ENCODE data around the gene BRAT1.
"Not testable (repeated sequence)": the region's sequence is repeated elsewhere in the genome, so short reads cannot be mapped to it uniquely, and the experiment has no call there.

Gene BRAT1

DNA sequence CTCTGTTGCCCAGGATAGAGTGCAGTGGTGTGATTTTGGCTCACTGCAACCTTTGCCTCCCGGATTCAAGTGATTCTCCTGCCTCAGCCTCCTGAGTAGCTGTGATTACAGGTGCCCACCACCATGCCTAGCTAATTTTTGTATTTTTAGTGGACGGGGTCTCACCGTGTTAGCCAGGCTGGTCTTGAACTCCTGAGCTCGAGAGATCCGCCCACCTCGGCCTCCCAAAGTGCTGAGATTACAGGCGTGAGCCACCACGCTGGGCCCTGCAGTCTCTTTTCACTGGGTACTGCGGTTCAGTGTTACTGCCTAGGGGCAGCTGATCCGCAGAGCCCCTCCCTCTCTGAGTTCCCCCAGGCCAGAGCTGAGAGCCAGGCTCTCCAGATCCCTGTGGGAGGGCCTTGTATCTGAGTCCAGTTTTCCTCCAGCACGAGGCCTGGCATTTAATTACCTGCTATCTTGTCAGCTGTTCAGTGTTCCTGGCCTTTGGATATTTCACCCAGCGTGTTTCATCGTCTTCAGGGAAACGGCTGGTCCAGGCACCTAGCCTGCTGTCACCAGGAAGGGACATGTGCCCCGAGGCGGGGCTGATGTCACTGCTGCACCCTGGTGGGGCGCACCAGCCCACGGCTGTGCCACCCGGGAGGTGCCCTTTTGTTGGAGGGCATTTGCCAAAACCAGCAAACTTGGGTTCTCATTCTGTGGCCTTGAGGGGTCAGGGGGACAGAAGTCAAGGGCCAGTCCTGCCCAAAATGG lies 19.3 kb downstream of the BRAT1 start:
- not testable (repeated sequence) for DNase-seq

DNA sequence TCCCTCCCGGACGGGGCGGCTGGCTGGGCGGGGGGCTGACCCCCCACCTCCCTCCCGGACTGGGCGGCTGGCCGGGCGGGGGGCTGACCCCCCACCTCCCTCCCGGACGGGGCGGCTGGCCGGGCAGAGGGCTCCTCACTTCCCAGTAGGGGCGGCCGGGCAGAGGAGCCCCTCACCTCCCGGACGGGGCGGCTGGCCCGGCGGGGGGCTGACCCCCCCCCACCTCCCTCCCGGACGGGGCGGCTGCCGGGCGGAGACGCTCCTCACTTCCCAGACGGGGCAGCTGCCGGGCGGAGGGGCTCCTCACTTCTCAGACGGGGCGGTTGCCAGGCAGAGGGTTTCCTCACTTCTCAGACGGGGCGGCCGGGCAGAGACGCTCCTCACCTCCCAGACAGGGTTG lies 21.1 kb downstream of the BRAT1 start:
- DNase-seq, result not testable (repeated sequence)

DNA sequence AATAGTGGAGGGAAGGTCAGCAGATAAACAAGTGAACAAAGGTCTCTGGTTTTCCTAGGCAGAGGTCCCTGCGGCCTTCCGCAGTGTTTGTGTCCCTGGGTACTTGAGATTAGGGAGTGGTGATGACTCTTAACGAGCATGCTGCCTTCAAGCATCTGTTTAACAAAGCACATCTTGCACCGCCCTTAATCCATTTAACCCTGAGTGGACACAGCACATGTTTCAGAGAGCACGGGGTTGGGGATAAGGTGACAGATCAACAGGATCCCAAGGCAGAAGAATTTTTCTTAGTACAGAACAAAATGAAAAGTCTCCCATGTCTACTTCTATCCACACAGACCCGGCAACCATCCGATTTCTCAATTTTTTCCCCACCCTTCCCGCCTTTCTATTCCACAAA lies 21.8 kb downstream of the BRAT1 start:
- not testable (repeated sequence) for DNase-seq

DNA sequence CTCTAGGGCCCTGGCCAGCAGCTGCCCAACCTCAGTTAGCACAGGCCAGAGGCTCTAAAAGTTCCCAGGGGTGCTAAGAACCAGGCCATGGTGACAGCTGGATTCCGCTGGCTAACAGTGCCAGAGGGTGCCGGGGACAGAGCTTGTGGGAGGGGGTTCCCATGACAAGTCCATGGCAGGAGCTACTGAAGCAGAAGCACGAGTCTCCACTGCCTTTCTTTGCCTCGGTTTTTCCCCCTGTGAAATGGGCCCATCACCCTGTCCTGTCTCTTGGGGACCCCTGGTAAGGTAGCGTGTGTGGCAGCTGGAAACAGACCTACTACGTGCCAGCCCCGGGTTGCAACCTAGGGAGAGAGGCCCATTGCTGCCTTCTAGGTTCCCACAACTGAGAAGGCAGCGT lies 22.5 kb downstream of the BRAT1 start:
- not testable (repeated sequence) for DNase-seq

DNA sequence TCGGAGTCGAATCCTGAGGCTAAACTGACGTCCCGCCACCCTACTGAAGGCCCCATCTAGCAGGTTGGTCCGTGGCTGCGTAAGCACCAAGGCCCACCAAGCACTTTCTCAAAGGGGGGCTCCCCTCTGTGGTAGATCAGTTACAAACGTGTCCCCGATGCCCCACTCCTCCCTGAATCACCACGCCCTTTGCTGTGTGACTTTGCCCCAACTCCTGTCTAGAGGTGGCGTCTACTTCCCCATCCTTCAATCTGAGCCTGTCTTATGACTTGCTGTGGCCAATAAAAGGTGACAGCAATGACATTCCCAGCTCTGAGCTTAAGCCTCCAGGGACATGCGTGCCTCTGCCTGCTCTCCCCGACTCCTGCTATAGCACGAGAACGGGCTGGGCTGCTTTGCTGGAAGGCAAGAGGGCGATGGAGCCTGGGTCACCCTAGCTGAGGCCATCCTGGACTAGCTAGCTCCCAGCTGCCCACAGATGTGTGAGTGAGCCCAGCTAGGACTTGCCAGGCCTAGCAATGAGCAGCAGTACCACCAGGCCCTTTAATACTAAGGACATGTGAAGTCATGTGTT lies 23.0 kb downstream of the BRAT1 start:
- DNase-seq, result not testable (repeated sequence)

DNA sequence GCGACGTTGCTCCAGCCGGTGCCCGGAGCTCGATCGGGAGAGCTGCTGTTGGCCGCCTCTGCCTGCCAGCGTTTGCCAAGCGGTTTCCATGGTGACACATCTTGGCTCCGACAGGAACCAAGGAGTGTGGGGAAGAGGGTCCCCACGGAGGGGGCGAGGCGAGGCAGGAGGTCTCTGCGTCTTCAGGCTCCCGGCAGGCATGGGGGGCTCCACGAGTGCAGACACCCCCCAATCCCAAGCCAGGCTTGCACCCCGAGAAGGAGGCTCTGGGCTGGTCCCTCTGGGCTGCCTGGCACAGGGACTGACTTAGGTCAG lies 23.6 kb downstream of the BRAT1 start:
- DNase-seq, result not testable (repeated sequence)

DNA sequence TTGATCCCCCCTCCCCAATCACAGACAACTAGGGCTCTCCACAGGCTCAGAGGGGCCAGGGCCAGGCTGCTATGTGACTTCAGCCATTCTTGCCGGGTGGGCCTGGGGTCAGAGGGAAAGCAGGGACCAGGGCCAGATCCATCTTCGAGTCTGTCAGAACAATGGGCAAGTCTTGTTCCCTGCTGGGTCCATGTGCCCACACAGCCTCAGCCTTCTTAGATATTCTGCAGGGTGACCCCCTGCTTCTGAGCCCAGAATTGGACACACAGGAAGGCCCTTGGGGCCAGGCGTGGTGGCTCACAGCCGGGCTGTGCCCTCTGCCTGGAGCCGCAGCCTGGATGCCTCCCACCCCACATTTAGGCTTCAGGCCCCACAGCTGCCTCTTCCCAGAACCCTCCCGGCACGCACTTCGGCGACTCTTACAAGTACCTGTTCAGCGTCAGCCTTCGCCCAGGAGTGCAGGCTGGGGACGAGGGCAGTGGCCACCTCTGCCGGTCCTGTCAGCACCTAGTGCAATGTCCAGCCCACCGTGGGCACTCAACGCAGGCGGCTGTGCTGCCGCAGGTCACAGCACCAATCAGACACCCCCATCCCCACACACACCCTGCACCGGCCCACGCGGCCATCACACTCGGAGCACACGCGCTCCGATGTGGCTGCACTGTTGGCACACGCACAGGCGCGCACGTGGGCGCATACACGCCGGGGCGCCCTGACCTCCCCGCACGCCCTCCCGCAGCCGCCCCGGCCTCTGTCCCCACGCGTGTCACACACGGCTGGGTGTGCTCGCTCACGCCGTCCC lies 24.1 kb downstream of the BRAT1 start:
- not testable (repeated sequence) for DNase-seq

DNA sequence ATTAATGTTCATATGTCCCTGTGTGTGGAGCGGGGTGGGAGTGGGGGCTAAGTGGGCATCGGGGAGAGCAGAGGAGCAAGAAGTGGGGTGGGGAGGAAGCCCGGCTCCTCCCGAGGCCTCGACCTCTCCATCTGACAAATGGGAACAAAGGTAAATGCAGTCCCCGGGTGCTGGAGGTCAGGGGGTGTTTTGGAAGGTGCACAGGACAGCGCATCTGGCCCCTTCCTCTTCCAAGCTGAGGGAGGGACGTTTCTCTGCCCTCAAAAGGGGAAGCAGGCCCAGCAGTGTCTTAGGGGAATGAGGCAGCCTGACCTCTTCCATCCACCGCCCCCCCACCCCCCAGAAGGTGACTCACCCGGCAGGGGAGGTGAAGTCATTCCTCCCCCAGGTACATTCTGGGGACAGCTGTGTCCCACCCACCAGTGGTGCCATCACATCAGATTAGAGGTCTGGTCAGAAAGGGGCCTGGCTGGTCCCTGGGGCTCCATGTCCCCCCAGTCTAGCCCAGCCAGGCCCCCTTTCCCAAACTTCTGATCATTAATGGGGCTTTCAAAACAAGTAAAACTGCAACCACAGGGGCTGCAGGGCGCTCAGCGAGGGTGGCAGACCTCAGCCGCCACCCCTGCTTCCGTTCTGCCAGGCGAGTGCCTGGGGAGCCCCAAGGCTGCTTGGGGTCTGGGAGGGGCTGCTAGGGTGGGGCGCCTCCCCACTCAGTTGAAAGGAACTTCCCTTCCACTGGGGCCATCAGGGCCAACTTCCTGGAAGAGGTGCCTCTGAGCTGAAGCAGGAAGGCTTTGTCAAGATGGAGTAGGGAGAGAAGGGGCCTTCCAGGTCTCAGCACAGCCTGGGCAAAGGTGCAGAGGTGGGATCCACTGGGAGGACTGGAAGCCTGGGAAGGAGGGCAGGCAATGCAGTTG lies 25.0 kb downstream of the BRAT1 start:
- no peak for DNase-seq

DNA sequence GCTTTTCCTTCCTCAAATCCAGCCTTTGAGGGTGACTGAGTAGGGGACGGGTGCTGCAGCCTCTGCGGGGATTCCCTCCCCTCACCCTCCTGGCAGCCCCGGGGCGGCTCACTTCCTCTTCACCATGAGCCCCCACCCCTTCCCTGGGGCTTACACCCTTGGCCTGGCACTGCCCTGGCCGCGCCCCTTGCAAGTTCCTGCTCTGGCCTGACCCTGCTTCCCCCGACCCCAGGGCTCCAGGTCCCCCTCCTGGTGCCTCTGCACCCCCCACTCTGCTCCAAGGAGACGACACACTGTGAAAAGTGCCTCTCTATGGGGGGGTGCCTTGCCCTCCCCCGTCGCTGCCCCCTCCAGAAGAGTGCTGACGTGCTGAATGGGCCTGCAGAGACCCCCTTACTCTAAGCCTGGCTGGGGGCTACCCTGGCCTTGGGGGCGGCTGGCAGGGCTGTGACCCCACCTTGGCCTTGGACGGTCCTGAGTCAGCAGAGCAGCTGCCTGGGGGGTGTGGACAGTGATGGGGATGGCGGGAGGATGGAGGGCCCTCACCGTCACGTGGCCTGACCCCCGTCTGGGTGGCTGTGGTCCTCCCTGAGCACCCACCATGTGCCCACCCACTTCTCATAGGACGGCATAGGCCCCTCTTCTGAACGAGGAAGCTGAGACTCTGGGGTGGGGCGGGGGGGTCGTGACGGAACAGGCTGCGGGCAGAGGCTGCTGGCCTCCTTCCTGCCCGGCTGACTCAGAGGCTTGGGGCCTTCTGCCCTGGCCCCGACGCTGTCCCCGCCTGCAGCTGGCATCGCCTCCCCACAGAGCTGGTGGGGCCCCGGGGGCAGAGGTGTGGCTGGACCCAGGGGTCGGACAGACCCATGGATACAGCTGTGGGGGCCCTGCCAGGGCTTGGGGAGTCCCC lies 25.9 kb downstream of the BRAT1 start:
- peak; percentile 33 for DNase-seq

DNA sequence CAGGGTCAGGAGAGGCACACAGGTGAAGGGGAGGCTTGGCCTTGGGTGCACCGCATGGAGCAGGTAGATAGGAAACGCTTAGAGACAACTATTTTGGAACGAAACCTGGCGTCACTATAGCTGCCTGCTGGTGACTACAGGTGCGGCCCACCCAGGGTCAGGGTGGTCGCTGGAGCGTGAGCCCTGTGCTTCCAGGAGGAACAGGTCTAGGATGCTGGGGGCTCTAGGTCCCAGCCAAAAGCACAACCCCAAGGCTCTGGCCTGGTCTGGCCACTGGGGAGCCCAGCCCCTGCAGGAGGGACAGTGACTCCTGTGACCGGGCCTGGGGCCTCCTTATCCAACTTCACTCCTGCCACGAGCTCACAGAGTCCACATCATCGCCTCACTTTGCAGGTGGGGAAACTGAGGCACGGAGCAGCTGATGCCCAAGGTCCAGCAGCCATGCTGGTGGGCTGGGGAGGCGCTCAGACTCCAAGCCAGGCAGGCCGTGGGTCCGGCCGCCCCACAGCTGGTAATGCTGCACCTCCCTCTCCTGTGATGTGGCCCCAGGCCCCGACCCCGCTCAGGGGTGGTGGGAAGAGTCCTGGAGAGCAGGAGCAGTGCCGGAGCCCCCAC lies 26.7 kb downstream of the BRAT1 start:
- no peak for DNase-seq

DNA sequence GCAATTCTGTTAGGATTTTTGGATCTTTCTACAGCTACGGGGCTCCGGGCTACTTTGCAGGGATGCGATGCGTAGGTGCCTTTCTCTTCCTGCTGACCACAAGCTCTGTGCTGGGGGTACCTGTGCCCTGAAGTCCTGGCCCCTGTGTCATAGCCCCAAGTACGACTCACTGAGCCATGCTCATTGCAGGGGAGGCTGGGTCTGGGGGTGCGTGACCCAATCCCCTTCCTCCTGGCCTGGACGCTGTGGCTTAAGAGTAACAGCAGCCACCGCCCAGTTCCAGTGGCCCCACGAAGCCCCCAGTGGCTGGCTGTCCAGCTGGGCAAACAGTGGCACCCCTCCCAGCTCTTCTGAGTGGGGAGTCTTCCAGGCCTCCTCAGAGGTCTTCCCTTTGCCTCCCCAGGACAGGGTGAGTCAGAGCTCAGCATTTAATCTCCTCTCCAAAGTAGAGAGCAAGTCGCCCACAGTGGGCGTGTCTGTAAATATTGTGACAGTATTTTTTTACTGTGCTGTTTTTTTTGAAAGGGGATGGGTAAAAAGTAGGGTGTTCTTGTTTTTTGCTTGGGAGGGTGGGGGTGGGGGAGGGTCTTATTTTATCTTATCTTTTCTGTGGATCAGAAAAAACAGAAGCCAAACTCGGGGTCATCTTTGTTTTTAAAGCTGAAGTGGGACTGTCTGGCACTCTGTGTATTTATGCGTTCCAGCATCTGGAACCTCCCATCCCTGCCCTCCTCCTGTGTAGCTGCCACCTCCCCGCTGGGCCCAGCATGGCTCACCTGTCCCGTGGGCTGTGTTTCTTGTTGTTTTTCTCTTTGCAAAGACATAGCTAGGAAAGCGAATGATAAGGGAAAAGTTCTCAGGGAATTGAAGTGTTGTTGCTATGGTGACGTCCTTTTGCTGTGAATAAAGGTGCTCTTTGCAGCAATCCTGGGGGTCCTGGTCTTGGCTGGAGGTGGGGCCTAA lies 27.5 kb downstream of the BRAT1 start:
- peak; percentile 54 for DNase-seq

DNA sequence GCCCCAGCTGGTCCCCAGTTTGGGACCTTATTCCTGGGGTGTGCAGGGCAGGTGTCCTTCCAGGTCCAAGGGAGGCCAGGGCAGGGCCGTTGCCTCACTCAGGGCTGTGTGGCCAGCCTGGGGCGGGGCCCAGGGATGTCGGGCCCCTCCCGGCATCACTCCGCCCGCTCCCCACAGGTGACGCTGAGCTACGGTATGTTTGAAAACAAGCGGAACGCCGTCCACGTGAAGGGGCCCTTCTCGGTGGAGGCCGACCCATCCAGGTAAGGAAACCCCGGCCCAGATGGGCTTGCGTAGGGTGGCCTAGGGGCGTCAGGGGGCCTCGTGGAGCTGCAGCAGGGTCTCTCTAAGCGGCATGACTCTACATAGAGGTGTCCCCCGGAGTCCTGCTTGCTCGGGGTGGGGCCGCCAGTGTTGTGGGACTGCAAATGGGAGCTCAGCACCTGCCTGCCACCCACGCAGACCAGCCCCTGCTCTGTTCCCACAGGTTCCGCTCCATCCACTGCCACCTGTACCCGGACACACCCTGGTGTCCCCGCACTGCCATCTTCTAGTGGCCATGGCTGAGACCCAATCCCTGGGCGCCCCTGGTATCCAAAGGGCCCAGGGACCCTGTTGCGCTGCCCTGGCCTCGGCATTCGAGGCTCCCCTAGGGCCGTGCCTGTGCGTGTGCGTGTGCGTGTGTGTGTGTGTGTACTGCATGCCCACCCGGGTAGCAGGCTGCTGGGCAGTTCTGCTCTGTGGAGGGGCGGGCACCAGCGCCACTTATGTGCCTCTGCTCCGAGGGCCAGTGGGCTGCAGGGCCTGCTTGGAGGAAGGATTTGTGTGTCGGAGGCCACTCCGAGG lies 28.4 kb downstream of the BRAT1 start:
- DNase-seq, result no peak

DNA sequence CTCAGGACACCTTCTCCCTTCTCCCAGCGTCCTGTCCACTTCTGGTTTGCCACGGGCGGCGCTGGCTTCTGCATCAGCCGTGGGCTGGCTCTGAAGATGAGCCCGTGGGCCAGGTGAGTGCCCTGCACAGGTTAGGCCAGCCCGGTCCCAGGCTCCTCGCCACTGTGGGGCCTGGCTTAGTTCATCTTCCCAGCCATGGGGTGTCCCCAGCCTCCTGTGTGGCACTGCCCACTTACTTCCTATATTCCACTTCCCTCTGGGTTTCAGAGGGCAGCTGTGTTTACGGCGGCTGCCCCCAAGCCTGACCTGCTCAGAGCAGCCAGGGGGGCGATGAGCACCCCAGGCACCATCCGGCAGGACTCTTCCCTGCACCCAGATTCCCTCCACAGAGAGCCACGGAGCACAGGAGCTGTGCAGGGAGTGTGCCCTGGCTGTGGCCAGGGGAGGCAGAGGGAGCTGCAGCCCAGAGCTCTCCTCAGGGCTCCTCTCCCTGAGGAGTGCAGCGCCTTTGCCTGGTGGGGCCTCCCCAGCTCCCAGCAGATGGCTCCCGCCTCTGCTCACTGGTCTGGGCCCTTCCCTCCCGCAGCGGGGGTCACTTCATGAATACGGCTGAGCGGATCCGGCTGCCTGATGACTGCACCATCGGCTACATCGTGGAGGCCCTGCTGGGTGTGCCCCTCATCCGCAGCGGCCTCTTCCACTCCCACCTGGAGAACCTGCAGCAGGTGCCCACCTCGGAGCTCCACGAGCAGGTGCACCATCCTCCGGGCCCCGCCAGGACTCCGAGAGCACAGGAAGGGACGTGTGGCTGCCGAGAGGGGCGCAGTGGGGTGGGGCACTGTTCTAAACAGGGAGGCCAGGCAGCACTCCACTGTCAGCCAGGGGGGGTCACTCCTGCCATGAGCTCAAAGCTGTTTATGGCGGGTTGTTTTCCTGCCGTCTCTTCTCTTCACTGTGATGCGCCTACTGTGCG lies 29.4 kb downstream of the BRAT1 start:
- no peak for DNase-seq

DNA sequence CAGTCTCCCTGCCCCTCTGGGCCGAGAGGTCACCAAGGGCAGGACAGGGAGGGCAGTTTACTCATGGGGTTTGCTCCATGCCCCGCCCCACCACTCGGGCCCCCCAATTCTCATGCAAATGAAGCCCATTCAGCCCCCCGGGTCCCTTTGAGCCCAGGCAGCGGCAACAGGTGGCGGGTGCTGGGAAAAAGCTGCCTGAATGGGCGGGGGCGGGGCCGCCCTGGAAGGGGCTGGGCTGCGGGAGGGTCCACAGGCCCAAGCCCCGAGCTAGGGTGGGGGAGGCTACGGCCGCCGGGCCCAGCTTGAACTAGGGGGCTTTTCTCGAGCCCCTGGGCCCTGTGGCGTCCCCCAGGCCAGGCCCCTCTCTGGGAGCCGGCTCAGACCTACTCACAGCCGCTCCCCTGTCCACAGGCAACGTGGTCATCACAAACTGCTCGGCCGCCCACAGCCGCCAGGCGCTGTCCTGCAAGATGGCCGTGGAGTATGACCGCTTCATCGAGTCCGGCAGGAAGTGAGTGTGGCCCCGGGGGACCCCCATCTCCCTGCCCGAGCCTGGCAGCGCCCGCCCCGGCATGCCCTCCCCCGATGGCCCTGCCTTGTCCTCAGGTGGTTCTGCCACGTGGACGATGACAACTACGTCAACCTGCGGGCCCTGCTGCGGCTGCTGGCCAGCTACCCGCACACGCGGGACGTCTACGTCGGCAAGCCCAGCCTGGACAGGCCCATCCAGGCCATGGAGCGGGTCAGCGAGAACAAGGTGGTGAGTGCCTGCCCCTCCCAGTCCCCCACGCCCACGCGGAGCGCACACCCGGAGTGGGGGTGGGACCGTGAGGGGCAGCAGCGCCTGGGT lies 30.3 kb downstream of the BRAT1 start:
- DNase-seq, result no peak

DNA sequence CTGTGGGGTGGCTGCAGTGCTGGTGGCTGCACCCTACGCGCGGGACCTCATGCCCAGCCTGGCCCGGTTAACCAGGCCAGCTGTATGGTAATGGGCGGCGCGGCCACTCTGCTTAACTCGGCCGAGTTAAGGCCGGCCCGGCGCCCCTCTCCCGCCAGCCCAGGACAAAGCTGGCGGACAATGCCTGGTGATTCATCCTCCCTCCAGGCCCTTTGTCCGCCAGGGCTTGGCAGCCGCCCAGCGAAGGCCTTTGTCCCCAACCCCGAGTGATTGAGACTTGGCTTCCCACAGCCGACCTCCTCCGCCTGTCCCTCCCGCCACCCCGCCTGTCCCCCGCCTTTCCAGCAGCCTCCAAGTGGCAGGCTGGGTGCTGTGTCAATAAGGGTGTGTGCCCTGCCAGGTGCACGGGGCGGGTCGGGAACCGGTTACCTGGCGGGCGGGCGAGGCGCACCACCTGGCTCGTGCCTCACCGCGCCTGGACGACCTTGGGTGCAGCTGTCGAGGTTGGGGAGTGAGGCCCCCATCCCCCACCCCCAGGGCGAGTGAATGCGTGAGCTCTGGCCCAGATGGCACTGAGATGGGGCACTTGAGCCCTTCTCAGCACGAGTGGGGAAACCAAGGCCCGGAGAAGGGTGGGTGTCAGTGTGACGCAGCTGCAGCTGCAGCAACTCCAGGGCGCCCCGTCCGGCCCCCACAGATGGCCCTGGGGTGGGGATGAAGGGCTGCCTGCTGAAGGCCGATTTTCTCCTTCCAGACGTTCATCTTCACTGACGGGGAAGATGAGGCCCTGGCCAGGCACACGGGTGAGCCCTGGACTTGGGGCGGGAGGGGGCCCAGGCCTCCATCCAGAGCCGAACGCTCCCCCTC lies 31.1 kb downstream of the BRAT1 start:
- DNase-seq, result peak; percentile 20

DNA sequence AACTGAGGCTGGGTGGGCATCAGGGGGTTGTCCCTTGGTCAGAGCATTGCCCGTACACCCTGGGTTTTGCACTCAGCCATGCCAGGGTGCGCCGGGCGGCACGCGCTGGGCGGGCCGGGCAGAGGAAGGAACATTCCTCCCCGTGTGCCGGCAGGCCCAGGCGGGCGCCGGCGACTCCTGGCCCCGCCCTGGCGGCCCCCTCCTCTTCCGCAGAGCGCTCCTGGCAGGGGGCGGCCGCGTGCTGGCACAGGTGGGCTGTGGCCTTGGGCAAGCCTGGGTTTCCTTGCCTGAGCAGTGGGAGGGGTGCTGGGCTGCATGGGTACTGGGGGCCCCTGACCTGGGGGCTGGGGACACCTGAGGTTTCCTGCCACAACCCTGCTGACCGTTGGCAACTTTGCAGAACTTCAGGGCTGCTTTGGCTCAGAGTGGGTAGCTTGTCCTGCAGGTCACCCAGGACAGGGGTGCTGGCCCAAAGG lies 31.8 kb downstream of the BRAT1 start:
- no peak for DNase-seq

Data from amniotic stem cell (primary cell).